RWPE1 (cell line): ENCODE results near the gene RPGRIP1L.

Experiments
- CTCF ChIA-PET: fragments of 350-600 bp; sonication (Branson Sonifier 250); formaldehyde crosslinking; extraction: SDS; loops from one replicate; lab custom pipeline; 2021; lab: Yijun Ruan, JAX
- POLR2A ChIA-PET: fragments of 400-600 bp; formaldehyde crosslinking; extraction: SDS; loops from one replicate; lab custom pipeline; 2020; ENCODE audit warnings: antibody characterized with exemption; ENCODE audit not compliant: low non-redundant PET; lab: Yijun Ruan, JAX
- DNase-seq: peaks from one replicate; pipeline ENCODE4 v3.0.0; 2012; ENCODE audit warnings: low spot score
- H3K27ac ChIP-seq: fragments of 450-650 bp; 2 replicates; pipeline ENCODE4 v1.5.1; 2017
- TF ChIP-seq, protein P1 (sequence below): fragments of 450-650 bp; conservative IDR thresholded peaks from 2 replicates; pipeline ENCODE4 v1.5.1; 2017; ENCODE audit warnings: low read depth, mild to moderate bottlenecking

The RPGRIP1L gene

DNA sequence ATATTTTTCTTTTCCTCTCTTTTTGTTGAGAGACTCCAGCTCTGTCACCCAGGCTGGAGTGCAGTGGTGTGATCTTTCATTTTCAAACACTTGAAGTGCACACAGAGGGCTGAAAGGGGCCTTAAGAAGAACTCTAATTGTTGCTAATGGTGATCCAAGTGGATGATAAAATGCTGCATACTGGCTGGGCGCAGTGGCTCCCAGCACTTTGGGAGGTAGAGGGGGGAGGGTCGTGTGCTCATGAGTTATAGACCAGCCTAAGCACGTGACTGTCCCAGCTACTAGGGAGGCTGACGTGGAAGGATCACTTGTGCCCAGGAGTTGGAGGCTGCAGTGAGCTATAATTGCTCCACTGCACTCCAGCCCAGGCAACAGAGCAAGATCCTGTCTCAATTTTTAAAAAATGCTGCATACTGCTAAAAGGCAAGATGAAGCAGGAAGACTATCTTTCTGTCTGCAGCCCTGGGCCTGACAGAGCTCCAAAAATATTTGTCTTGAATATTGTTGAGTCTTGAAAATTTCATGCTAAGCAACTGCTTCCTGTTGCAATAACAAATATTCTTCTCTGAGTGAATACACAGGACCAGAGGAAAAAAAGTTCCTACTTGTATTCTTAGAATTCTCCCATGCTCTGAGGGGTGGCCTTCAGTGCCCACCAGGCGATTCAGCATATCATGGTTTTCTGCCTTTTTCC, 137.0 kb downstream of the RPGRIP1L start:
- no peak for DNase-seq
- ChIA-PET CTCF (no interaction called here), POLR2A (no interaction called here)
- no peak overlapping the region for H3K27ac ChIP-seq
- TF ChIP-seq, protein P1, sequence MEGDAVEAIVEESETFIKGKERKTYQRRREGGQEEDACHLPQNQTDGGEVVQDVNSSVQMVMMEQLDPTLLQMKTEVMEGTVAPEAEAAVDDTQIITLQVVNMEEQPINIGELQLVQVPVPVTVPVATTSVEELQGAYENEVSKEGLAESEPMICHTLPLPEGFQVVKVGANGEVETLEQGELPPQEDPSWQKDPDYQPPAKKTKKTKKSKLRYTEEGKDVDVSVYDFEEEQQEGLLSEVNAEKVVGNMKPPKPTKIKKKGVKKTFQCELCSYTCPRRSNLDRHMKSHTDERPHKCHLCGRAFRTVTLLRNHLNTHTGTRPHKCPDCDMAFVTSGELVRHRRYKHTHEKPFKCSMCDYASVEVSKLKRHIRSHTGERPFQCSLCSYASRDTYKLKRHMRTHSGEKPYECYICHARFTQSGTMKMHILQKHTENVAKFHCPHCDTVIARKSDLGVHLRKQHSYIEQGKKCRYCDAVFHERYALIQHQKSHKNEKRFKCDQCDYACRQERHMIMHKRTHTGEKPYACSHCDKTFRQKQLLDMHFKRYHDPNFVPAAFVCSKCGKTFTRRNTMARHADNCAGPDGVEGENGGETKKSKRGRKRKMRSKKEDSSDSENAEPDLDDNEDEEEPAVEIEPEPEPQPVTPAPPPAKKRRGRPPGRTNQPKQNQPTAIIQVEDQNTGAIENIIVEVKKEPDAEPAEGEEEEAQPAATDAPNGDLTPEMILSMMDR: no peak

DNA sequence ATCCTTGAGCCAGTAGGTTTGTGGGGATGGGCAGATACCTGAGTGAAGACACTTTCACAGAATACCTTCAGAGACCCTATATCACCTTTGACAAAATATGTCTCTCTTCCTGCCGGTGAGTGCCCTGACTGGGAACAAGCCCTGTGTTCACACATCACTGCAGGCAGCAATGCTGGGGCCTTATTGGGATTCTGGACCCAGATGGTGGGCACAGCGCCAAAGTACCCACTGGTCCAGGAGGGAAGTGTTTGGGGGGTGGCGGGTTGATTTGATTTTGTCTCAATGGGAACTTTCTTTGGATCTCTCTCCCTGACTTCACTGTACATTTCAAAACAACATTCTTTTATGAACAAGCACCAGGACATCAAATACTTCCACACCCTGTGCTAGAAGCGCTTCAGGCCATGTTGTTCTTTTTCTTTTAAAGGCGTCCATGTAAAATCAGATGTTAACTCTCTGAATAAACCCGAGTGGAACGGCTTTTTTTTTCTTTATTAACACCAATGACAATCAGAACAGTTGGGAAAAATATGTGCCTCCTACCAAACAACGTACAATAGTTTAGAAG, 138.3 kb downstream of the RPGRIP1L start:
- TF ChIP-seq, protein P1: no peak
- ChIA-PET CTCF (interaction anchor here (0.6 kb wide), 2 partner anchors 100 to 609 kb away, joined by 3 read pairs; no protein-coding TSS in a partner anchor), POLR2A (no interaction called here)
- DNase-seq: no peak
- H3K27ac ChIP-seq: no peak overlapping the region

DNA sequence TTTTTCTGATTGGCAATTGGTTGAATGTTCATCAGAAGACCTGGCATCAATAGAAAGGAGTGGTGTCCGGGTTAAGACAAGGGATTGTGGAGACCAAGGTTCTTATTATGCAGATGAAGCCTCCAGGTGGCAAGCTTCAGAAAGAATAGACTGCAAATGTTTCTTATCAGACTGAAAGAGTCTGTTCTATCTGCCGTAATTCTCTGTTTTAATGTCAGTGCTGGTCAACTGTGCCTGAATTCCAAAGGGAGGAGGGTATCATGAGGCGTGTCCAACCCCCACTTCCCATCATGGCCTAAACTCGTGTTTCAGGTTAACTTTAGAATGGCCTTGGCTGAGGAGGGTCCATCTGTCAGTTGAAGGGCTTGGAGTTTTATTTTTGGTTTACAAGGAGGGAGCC, 140.2 kb downstream of the RPGRIP1L start:
- H3K27ac ChIP-seq: no peak overlapping the region
- ChIA-PET POLR2A (no interaction called here), CTCF (no interaction called here)
- no peak for DNase-seq
- TF ChIP-seq, protein P1: no peak

DNA sequence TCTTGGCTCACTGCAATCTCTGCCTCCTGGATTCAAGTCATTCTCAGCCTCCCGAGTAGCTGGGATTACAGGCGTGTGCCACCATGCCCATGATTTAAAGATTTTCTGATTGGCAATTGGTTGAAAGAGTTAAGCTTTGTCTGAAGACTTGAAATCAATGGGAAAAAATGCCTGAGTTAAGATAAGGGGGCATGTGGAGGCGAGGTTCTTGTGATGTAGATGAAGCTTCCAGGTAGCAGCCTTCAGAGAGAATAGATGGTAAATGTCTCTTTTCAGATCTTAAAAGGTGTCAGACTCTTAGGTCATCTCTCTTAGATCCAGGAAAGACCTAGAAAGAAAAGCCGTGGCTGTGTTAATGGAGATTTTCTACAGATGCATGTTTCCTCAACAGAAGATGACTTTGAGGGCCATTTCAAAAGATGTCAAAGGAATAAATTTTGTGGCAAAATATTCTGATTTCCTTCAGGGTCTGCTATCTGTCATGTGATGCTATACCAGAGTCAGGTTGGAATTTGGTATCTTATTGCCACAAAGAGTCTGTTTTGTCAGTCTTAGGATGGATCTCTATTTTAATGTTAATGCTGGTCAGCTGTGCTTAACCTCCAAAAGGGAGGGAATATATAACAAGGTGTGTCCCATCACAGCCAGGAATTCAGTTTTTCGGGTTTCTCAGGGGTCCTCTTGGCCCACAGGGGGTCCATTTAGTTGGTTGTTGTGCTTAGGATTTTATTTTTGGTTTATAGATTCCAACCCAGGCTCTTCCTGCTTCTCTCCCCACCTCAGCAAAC, 142.4 kb downstream of the RPGRIP1L start:
- ChIA-PET POLR2A (no interaction called here), CTCF (no interaction called here)
- H3K27ac ChIP-seq: no peak overlapping the region
- TF ChIP-seq, protein P1: no peak
- no peak for DNase-seq

DNA sequence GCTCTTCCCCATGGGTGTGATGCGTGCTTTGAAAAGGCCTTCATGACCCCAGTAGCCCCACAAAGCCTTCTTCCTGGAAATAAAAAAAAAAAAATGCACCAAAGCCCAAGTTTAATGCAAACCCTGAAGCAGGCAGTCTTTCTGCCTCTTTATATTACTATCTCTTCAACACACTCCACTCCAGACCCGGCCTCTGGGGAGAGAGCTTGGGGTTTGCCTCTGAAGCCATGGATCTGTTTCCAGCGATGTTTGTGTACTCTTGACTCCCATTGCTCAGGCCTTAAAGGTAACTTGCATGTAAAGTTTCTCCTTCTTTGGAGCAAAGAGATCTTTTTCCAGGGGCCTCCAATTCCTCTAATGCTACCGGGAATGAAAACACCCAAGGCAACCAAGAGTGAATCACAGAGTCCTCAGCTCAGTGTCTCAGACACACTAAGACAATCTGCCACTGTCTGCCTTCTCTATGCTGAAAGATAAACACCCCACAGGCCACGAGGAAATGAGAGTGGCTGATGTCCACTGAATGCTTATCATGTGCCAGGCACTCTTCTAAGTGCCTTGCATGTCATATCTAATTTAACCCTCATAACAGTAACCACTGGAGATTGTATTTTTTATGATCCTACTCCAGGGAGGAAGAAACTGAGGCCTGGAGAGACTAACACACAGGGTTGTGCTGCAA, 144.2 kb downstream of the RPGRIP1L start:
- H3K27ac ChIP-seq: no peak overlapping the region
- ChIA-PET POLR2A (no interaction called here), CTCF (interaction anchor here (0.6 to 0.7 kb wide), 2 partner anchors 10 to 47 kb away, joined by 5 to 6 read pairs; no protein-coding TSS in a partner anchor)
- no peak for DNase-seq
- TF ChIP-seq, protein P1: no peak

DNA sequence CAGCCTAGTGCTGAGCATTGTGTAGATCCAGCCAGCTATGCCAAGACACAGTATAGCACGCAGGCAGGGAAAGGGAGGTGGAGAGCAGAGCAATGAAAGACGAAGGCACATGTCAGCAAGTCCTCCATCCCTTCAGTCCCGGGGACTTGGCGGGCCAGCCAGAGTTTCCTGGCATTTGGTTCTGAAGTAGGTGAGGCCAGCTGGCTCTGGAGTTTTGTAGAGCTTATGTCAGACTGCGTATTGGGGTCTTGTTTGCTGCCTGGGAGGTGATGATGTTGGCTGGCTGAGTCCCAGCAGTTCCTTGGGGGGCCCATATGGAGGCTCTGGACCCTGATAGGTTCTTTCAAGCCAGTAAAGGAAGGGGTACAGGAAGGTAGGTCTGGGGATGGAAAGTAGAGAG, 144.9 kb downstream of the RPGRIP1L start:
- ChIA-PET POLR2A (no interaction called here), CTCF (interaction anchor here (0.7 kb wide), 1 partner anchor 9 kb away, joined by 6 read pairs; no protein-coding TSS in a partner anchor)
- H3K27ac ChIP-seq: no peak overlapping the region
- no peak for DNase-seq
- TF ChIP-seq, protein P1: no peak
